OCI-LY7 (cell line): ENCODE measurements around the gene LINC00632.

Experiments
- CTCF ChIP-seq: fragments of 200-600 bp; sonication (generic); conservative IDR thresholded peaks from 2 replicates; pipeline ENCODE4 v1.5.1; 2014; ENCODE audit warnings: mild to moderate bottlenecking, antibody characterized with exemption, low read length, moderate library complexity, mixed read lengths
- EZH2phosphoT487 ChIP-seq: fragments of 200-600 bp; sonication (generic); IDR thresholded peaks from 2 replicates; pipeline ENCODE4 v1.6.1; 2018; ENCODE audit warnings: low read depth, borderline replicate concordance, mild to moderate bottlenecking, mixed run types, antibody characterized with exemption, low read length, moderate library complexity, mixed read lengths

GRCh38 chrX:140733766-140734342, 24.3 kb downstream of the LINC00632 start:
- peak; percentile 77 for TF ChIP-seq CTCF
- no peak for TF ChIP-seq EZH2phosphoT487
